VCaP (cell line): Measurements from ENCODE around the gene ZBTB16.

Experiments
- H3K27ac ChIP-seq: fragments of 450-650 bp; 2 replicates; pipeline ENCODE4 v1.5.1; 2017
- TF ChIP-seq, protein P1 (sequence below): fragments of 450-650 bp; conservative IDR thresholded peaks from 2 replicates; pipeline ENCODE4 v1.5.1; 2017; ENCODE audit warnings: mild to moderate bottlenecking, moderate library complexity

The ZBTB16 gene

GRCh38 chr11:114230031-114230704 lies 170.7 kb downstream of the ZBTB16 start:
- peak overlapping the region; percentile 86 for H3K27ac ChIP-seq
- TF ChIP-seq, protein P1, sequence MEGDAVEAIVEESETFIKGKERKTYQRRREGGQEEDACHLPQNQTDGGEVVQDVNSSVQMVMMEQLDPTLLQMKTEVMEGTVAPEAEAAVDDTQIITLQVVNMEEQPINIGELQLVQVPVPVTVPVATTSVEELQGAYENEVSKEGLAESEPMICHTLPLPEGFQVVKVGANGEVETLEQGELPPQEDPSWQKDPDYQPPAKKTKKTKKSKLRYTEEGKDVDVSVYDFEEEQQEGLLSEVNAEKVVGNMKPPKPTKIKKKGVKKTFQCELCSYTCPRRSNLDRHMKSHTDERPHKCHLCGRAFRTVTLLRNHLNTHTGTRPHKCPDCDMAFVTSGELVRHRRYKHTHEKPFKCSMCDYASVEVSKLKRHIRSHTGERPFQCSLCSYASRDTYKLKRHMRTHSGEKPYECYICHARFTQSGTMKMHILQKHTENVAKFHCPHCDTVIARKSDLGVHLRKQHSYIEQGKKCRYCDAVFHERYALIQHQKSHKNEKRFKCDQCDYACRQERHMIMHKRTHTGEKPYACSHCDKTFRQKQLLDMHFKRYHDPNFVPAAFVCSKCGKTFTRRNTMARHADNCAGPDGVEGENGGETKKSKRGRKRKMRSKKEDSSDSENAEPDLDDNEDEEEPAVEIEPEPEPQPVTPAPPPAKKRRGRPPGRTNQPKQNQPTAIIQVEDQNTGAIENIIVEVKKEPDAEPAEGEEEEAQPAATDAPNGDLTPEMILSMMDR: no peak

DNA sequence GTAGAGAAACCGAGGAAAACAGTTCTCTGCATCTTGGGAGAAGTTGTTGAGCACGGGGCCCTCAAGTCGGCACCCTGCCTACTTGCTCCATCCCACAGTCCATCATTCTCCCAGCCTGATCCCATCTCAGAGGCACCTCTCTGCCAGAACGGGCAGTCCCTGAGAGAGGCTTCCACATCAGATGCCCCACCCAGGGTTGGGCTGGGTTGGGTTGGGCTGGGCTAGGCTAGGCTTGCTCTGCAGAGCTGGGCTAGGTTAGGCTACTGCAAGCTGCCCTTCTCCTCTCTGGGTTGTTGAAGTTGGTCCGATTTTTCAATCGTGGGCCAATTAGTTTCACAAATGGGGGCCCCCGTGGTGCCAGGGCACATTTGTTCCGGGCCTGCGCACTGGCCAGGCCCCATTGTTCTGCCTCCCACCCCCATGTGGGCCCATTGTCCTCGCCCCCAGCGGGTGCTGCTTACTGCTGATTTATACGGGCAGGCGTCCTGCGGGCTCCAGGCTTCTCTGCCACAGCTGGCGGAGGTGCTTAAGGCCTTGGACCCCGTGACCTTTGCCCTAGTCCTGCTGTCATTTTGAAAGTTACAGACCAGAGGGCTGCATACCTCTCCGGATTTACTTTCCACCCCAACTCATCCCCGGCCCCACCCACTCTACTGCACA lies 173.0 kb downstream of the ZBTB16 start:
- peak overlapping the region; percentile 86 for H3K27ac ChIP-seq
- TF ChIP-seq, protein P1: no peak

DNA sequence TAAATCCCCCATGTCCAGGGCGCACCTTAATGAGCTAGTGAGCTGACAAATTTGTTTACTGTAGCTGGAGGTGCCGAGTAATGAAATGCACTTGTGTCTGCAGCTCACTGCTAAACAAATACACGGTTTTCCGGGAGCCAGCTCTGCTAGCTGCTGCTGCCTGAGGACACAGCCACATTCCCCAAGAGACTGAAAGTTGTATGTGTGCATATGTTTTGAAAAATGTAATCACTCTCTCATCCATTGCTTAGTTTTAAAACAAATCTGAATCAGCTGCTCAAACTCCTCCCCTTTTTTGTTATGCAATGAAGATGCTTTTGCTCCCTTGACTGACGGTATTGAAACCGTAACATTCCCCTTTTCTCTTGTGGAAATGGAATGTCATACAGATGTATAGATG lies 174.2 kb downstream of the ZBTB16 start:
- peak overlapping the region; percentile 86 for H3K27ac ChIP-seq
- TF ChIP-seq, protein P1: no peak

- TF ChIP-seq, protein P1: no peak
- peak overlapping the region; percentile 86; the same call in 1 of the 2 replicates for H3K27ac ChIP-seq
Observed at GRCh38 chr11:114236829-114237228, 177.3 kb downstream of the ZBTB16 start.

DNA sequence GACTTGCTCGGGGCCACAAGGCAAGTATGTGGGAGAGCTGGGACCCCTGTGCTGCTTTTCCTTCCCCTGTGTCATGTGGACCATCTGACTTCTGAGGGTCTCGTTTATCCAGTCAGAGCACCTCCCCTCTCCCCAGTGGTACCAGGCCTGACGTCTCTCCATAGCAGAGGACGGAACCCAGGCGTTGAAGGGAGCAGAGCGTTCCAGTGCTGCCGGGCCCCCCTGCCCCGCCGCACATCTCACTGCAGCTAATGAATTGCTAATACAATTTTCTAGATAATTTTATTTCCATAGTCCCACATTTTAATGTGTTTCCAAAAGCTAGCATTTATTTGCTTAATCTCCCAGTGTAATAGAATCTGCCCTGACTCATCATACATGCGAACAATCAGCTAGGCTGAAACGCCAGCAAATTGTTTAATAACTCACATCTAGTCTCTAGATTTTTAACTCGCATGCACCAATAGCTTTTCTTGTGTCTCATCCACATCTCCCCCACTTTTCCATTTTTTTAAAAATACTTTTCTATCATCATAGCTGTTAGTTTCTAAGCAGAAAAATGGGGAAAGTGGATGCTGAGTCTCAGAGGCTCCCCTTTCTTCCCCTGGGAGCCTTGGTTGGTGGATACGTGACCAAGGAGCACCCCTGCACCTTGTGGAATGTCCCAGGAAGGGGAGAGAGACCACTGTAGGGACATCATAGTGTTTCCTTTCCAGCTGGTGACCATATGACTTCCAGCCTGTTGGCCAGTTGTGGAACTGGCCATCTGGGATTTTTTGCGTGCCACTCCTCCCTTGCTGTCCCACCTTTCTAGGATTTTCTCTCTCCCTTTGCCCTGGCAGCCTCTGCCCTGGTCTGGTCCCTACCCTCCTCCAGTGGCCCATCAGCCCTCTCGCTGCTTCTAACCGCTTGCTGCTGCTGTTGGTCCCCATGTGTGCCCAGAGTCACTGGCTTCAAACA lies 178.1 kb downstream of the ZBTB16 start:
- TF ChIP-seq, protein P1: no peak
- peak overlapping the region; percentile 86; the same call in 1 of the 2 replicates for H3K27ac ChIP-seq

GRCh38 chr11:114239753-114240161 lies 180.2 kb downstream of the ZBTB16 start:
- TF ChIP-seq, protein P1: no peak
- H3K27ac ChIP-seq: peak overlapping the region; percentile 18

DNA sequence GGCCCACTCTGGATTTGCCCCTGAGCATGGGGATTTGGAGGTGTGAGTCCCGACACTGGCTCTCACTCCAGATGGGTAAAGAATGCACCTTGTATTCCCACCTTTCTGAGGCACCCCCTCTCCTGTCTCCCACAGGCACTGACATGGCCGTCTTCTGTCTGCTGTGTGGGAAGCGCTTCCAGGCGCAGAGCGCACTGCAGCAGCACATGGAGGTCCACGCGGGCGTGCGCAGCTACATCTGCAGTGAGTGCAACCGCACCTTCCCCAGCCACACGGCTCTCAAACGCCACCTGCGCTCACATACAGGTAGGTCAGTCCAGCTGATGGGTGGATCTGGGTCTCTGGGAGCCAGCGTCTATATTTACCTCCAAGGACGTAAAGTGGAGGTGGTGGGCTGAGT lies 182.5 kb downstream of the ZBTB16 start:
- TF ChIP-seq, protein P1: no peak
- H3K27ac ChIP-seq: peak overlapping the region; percentile 20; the same call in 1 of the 2 replicates
